HG02588 (cell line): Measurements from ENCODE around the gene UBE2Q2.
"Not testable (repeated sequence)": the region's sequence is repeated elsewhere in the genome, so short reads cannot be mapped to it uniquely, and the experiment has no call there.

Experiments
- ATAC-seq: cut with Tn5 transposase; IDR thresholded peaks from one replicate; pipeline ENCODE4 v1.9.1; 2021; ENCODE audit warnings: mild to moderate bottlenecking, moderate library complexity; ENCODE audit not compliant: unreplicated experiment

The UBE2Q2 gene

DNA sequence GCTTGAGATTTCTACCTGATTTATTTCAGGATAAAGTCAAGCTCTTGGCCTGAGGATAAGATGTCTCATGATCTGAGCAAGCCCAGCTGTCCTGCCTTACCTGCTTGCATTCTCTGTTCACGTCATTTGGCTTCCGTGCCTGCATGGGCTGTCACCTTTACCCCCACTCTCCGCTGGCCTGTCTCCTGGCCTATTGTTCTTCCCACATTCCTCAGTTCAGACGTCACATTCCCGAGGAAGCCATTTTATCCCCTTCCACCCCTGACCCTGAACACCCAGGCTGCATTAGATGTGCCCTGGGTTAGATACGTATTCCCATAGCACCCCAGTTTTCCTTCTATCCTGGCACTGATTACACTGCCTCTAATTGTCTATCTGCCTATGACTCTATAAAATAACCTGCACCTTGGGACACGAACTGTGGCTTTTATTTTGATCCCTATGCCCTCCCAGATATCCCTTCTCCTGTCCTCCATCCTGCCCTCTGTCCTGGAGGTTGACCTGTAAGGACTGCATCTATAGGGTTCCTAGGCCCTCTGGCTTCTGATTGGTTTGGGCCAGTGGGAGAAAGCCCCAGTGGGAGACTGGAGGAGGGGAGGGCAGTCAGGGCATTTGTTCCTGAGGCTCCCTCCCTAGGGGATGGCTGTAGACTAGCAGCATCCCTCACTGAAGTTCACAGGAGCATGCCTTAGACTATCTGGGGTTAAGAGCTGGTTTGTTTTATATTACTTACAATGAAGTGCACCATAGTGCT lies 19.2 kb upstream of the UBE2Q2 start:
- ATAC-seq = no peak

DNA sequence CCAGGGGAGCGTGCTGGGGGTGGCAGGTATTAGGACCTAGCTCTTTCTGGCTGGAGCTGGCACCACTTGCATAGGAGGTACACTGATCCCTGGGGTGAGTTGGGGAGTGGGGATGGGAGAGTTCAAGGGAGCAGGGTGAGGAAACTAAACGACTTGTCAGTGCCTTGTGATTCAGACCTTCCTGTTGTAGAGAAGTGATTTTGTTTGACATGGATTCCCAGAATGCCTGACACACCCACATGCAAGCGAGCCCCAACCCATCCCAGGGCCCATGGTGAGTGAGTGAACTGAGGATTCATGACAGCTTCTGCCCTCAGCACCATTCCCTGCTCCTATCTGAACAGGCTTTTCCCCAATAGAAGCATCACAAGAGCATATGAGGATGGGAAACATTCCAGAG lies 15.6 kb upstream of the UBE2Q2 start:
- ATAC-seq = no peak

DNA sequence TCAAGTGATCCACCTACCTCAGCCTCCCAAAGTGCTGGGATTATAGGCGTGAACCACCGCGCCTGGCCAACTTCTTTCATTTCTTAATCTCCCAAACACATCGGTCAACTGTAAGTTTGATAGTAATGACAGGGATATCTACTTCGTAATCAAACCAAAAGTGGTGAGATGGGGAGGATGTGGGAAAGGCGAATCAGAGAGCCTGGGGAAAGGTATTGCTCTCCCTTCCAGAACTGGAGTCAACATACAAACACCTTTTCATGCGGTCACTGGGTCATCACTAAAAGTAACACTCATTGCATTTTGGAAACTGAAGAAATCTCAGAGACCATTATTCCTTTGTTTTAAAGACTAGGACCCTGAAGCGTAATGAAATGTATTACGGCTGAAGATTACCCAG lies 14.8 kb upstream of the UBE2Q2 start:
- ATAC-seq = no peak

DNA sequence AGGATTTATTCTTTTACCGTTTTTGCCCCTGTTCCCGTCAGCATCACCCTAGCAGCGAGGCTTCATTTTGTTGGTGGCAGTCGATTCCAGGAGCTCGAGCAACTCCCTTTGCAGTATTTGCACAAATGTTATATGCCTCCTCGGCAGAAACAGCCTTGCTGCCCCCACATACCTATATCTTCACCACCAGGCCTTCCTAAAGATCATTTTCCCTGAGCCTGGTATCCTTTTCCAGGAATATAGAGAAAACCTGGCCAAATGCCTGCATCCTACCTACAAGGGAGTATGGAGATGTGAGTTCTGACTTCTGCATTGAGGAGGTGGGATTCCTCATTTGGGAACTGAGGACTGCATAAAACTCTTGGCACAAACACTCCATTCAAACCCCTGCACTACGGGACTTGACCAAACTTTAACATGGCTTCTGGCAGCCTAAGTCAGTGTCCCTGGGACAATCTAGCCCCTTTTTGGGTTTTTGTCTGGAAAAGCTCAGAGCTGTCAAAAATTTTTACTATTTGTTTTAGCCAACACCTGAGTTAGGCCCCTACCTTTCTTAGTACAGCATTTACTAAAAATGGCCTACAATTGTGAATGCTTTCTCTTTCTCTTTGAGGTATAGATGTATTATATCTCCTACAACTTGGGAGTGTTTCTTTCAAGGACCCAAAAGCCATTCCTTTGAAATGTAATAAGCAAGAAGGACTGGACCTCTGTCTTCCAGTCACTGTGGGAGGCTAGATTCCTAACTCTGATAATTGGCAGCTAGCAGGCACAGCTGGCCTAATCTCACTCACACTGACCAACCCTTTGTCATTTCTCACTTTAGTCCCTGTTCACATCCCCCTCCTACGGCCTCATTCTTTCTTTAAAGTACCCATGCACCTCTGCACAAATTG lies 12.1 kb upstream of the UBE2Q2 start:
- no peak for ATAC-seq

DNA sequence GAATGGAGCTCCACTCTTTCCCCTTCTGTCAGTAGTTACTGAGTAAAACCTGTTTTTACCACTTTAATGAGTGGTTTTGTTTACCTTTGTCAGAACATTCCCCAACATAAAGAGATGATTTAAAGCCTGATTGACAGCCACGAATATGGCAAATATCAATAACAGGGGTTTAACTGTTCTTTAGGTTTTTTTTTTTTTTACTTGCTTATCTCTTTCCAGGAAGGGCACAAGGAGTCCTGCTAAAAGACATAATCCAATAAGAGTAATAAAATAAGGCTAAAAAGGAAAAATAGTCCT lies 11.5 kb upstream of the UBE2Q2 start:
- ATAC-seq = no peak

DNA sequence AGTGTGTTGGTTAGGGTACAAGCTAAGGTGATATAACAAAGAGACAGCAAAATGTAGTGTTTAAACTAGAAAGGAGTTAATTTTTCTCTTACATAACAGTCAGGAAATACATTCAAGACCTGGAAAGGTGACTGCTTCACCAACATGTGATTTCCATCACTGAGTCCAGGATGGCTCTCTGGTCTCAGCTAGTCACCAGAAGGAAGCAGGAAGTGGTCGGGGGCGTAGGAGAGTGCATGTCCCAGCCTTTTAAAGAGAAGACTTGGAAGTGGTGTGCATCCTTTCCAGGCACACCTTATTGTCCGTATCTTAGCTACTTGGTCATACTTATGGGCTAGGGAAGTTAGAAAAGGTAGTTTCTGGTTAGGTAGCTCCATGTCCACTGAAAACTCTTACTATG lies 11.1 kb upstream of the UBE2Q2 start:
- no peak for ATAC-seq

DNA sequence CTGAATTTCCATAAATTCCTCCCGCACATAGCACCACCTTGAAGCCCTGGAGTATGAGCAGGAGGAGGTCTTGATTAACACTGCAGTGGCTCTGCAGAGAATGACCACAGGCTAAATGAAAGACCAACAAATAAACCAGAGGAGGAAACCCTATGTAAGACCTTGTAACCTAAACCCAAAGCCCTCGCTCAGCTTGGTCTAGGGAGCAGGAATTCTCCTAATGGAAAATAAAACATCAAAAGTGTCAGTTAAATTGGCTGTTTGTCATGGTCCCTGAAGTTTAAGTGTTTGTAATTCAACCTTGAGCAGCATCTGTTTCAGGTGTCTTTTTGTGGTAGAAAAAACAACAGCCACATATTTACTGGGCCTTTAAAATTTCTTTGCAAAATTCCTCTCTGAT lies 9.2 kb upstream of the UBE2Q2 start:
- ATAC-seq = no peak

DNA sequence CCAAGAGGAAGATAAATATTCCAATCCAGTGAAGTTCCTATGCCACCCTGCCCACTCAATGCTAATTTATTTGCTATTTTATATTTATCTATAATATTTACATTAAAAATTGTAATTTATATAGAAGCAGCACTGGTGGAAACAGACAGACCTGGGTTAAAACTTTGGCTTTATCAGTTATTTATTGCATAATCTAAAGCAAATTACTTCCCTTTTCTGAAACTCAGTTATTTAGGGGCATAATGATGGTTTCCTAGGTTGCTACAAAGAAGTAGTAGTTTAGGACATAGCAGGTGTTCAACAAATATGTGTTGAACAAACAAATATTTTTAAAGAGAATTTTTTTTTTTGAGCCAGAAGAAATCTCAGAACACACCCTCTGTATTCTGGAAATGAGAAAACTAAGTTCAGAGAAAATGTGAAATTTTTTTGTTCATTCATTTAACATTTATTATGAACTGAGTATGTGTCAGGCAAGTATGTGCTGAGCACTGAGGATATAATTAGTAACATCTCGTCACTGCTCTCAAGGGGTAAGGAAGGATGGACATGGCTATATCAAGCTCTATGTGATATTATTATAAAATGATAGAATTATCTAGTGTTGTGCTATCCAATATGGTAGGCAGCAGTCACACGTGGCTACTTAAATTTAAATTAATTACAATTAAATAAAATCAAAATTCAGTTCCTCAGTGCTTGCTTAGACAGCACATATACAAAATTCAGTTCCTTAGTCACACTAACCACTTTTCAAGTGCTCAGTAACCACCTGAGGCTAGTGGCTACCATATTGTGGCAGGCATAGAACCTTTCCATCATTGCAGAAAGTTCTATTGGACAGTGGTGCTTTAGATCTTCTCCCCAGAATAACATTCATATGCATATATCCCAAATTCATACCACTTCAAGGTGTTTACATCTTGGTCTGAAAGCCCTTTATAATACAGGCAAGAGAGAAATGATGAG lies 7.0 kb upstream of the UBE2Q2 start:
- no peak for ATAC-seq

DNA sequence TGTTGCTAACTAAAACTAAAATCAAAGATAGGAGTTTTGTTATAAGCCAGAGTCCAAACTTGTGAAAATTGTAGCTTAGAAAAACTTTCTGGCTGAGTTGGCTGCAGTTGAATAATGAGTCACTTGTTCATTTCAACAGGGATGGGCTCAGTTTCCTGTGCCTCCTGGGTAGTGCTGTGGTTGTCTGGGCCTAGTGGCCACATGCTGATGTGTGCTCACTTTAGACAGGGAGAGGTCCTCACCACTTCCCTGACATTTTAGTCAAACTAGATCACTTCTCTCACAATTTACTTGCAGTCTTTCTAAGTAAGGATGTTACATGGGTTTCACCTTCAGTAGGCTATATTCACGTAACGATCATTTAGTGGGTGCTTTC lies 6.3 kb upstream of the UBE2Q2 start:
- ATAC-seq = no peak

DNA sequence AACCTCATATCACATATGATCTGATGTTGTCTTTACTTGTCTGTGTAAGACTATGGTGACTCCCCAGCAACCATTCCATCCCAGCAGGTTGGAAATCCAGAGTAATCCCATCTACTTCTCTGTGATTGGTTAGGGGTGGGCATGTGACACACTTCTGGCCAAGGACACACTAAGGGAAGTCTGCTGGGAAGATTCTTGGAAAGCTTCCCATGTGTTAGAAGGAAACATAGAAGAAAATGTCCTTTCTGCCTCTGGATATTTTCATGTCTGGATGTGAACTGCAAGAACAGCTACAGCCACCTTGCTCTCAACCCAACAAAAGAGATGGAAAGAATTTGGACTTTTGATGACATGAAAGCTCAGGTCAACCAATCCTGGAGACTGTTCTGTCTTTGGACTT lies 2.6 kb upstream of the UBE2Q2 start:
- ATAC-seq = no peak

DNA sequence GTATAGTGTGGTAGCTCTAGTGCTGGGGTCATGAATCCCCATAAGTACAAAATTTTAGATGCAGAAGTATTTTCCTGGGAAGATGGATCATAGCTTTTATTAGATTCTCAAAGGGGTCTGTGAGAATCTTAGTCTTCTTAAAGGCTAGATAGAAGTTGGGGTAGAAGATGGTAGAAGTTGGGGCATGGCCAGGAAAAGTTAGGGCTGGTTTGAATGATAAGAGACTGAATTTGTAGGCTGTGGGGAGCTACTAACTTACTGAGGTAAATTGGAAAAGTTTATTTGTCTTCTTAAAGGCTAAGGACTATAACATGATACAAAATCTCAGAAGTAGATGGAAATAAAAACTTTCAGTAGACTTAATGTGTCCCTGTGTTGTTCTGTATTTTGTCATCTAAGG lies 1.6 kb upstream of the UBE2Q2 start:
- ATAC-seq = no peak

DNA sequence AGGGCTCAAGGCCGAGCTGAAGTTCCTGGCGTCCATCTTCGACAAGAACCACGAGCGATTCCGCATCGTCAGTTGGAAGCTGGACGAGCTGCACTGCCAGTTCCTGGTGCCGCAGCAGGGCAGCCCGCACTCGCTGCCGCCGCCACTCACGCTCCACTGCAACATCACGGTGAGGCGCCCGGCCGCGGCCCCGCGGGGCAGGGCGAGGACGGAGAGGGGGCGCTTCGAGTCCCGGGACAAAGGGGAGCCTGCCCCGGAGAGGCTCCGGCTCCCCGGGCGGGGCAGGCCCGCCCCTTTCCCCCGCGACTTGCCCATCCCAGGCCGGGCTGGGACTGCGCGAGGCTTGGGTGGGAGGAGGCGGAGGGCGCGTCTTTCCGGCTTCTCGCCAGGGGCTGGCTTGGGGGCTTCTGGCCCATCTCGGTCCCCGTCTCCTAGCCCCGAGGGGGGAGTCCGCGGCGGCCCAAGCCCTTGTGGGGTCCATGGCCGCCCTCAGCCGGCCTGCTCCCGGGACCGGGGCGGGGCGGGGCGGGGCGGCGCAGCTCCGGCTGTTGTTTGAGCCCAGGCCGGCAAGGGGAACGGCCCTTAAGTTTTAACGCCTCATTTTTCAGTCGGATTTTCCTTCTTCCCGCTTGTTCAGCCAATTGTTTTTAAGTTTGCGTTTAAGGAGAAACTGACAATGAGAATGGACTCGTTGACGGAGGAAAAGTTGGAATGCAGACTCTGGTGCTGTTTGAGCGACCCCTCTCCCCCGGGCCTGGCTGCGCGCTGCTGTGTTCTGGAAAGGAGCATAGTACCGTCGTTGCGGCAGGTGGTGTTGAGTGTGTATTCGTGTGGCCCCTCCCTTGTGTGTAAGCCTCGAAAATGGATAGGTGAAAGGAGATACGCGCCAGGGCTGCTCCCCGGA lies 683 bp downstream of the UBE2Q2 start:
- peak; percentile 52 for ATAC-seq

DNA sequence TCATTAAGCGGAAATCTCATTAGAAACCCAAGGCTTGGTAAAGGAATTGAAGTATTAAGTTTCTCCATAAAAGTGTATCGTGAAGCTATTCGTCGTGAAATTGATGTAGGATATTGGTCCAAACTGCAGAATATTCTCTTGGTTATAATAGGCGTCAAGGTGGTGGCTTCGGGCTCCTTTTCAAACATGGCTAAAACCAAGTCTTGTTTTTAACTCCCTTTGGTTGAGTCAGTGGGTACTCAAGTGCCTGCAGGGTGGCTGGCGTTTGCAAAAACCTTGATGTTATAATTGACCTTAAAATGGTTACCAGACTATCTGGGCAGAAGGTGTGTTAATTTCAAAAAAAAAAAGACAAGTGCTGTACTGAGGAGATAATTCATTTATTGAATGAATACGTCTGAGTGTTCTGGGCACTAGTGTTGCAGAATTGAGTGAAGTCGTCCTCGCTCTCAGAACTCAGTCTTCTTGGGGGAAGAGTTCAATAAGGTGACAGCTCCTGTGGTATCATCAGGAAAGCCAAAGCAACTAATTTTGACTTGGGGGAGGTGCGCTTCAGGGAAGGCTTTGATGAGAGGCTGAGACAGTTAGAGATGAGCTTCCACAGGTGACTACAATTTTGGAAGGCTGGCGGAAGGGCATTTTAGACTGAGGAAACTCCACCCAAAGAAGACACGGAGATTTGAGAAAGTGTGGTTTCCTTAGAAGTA lies 1.5 kb downstream of the UBE2Q2 start:
- no peak for ATAC-seq

DNA sequence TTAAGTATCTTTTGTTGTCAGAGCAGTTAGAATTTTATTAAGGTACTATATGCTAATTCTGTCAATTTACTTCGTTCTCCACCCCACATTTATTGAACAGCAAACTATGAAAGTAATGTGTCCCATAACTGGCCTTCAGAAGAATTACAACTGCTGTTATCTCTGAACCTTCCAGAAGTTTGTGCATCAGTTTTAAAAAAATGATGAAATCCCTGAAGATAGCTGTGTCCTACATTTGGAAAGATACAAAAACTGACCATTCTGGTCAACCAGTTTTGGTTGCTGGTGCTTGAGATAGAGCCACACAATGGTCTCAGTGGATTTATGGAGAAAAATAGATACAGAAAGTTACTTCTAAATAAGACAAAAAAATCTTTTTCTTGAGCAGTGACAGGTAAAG lies 5.9 kb downstream of the UBE2Q2 start:
- ATAC-seq = no peak

DNA sequence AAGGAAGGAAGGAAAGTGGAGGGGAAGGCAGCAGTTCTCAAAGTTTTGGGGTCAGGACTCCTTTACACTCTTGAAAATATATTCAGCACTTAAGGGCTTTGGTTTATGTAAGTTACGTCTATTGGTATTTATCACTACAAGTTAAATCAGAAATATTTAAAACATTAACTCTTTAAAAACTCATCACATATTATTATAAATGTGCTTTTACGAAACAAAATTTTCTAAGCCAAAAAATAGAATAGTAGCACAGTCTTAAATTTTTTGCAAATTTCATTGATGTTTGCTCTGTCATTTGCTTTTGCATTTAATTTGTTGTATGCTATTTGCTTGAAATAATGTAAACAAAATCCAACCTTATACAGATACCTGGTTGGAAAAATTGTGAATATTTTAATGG lies 7.5 kb downstream of the UBE2Q2 start:
- no peak for ATAC-seq

DNA sequence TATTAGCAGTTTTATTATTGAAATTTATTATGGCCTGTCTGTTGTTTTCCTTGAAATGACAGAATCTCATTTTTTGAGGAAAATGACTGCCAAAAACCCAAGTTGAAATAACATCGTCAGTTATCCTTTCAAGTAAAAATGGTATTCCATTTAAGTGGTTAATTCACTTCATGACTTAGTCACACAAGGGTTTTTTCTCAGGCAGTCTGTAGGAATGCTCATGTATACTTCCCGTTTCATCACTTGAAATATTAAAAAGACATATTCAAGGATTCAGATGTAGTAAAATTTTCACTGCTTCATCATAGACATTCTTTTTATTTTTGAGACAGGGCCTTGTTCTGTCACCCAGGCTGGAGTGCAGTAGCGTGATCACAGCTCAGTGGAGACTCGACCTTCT lies 8.3 kb downstream of the UBE2Q2 start:
- not testable (repeated sequence) for ATAC-seq

DNA sequence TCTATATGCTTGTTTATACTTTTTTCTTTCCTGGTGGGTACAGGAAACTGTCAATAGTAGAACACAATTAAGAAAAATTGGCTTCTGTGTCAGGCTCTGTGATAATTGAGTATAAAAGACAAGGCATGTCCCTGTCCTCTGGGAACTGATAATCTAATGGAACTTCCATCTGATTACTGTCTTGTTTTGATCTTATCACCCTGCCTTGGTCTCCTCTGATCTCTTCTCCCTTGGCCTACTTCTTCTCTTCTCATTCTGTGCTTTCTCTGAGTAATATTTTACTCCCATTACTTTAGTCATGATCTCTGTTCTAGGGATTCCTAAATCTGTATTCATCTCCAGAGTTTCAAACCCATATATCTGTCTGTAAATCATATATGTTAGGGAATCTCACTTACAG lies 14.6 kb downstream of the UBE2Q2 start:
- no peak for ATAC-seq

DNA sequence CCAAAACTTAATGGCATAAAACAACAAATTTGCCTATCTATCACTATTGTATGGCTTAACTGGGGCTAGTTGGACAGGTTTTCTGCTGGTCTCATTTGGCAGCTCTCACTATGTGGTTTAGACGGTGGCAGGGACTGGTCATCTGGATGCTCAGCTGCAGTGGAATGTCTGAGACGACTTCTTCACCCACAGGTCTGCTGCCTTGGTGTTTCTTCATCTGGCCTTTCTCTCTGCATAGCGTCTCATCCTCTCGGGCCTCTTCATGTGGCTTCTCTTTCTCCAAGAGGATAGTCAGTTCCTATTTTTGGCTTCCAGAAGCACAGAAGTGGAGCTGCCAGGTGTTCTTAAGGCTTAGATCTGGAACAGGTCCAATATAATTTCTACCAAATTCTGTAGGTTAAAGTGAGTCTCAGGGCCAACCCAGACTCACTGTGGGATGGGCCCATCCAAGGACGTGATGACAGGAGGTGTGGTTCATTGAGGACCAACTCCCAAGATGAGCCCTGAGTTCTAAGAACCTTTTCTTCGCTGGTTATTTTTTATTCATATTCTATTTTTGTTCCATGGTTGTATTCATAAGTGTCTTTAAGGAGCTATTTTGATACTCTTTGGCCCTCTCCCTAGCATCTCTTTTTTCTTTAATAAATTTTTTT lies 18.6 kb downstream of the UBE2Q2 start:
- ATAC-seq = no peak

DNA sequence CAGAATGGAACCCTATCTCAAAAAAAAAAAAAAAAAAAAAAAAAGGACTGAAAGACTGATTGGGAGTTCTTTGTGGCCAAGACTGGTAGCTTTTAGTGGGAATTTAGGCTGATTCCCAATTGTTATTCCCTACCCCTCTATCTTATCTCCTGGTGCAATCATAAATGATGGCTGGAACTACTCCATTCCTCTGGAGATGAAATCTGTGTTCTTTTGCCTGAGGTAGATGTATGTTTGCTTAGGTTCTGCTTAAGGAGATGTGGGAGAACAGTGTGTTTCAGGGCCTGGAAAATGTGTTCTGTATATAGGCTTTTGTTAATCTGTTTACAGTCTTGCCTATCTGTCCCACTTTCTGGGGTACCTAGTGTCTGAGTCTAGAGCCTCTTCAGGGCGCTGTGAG lies 19.5 kb downstream of the UBE2Q2 start:
- no peak for ATAC-seq
